NCI-H2081 treated with DMSO at 0.1 percent for 48 hours (cell line): Measurements from ENCODE around the gene ASTN1.

Source experiments
- DNase-seq: peaks from one replicate; lab custom pipeline; 2025; lab: John Stamatoyannopoulos, UW

The ASTN1 gene

GRCh38 chr1:176989754-176990153, 174.8 kb downstream of the ASTN1 start:
- no peak for DNase-seq

DNA sequence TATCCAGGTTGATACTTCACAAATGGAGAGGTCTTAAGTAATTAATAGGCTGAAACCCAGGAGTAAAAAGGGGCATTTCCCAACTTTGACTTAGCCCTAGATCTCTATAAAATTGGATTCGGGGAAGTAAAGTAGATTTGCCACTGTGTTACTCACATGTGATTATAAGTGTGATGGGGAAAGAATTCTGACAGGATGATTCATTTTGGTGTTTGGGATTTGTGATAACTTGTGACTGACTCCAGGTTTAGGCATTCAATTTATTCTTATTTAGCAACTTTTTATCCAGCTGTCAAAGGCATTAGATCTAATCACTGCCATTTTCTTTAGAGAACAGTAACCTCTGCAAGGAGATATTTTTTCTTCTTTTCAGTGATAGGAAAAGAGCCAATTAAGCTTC, 175.5 kb downstream of the ASTN1 start:
- DNase-seq: no peak

GRCh38 chr1:176987016-176987415, 177.5 kb downstream of the ASTN1 start:
- no peak for DNase-seq

- DNase-seq: no peak
Measured at GRCh38 chr1:176983731-176984130, 180.8 kb downstream of the ASTN1 start.

- DNase-seq: no peak
Measured at GRCh38 chr1:176976771-176977170, 187.7 kb downstream of the ASTN1 start.

DNA sequence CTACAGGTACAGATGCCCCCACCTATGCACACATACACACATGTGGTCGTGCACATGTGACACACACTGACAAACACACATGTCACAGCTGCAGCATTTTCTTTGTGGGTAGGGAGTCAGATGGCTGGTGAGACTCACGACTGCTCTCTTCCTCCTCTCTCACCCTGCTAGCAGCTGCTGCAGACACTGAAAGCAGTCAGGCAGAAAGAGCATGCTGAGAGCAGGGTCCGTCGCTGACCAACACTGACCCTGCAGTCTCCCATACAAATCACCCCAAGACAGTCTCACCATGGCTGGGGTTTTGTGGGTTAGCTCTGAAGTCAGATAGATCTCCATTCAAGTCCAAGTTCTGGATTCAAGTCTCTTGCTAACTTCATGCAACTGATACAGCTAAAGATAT, 188.3 kb downstream of the ASTN1 start:
- no peak for DNase-seq

- no peak for DNase-seq
Measured at GRCh38 chr1:176964687-176965086, 199.8 kb downstream of the ASTN1 start.

- no peak for DNase-seq
Measured at GRCh38 chr1:176963181-176963580, 201.3 kb downstream of the ASTN1 start.

- DNase-seq: no peak
Measured at GRCh38 chr1:176961678-176962077, 202.8 kb downstream of the ASTN1 start.

- DNase-seq: no peak
Measured at GRCh38 chr1:176959191-176959820, 205.2 kb downstream of the ASTN1 start.

- no peak for DNase-seq
Measured at GRCh38 chr1:176957603-176958002, 206.9 kb downstream of the ASTN1 start.

- no peak for DNase-seq
Measured at GRCh38 chr1:176954242-176954641, 210.3 kb downstream of the ASTN1 start.

GRCh38 chr1:176950736-176951324, 213.7 kb downstream of the ASTN1 start:
- no peak for DNase-seq

DNA sequence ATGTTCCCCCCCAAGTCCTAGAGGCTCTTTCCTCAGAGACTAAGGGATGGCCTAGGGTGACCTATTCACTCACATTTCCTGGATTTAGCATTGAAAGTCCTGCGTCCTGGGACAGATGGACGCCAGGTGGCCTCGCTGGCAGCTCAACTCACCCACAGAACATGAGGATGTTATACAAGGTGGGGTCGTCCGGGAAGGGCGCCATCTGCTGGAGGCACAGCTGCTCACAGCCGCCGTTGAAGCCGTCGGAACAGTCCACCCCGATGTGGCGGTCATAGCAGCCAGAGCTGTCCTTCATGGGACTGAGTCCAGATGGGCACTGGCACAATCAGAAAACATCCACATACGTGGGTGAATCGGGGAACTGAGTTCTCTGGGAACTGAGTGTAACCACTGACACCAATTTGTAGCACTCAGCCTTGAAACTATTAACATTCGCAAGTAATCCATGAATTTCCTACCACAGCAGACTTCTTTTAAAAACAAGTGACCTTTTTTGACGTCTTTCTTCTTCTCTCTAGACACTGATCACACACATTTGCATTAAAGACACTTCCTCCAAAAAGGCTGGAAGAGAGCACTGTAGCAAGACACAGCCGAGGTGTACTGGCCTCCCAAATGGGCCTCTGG, 215.4 kb downstream of the ASTN1 start:
- no peak for DNase-seq

DNA sequence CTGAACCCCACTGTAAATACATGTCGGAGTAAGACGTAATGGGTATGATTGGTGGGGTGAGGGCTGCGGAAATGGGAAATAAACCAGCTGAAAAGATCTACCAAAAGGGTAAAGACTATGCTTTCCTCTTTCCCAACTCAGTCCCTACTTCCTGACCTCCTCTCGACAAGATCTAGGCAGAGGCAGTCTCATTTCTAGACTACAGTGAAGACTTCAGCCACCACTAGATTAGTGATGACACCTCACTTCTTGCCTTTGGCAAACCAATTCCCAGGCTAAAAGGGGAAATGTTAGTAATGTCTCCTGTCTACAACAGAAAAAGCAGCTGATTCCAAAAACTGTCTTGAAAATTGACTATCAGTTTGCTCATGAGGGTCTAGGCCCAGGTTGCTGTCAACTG, 219.9 kb downstream of the ASTN1 start:
- DNase-seq: no peak

GRCh38 chr1:176943783-176944182, 220.7 kb downstream of the ASTN1 start:
- no peak for DNase-seq

DNA sequence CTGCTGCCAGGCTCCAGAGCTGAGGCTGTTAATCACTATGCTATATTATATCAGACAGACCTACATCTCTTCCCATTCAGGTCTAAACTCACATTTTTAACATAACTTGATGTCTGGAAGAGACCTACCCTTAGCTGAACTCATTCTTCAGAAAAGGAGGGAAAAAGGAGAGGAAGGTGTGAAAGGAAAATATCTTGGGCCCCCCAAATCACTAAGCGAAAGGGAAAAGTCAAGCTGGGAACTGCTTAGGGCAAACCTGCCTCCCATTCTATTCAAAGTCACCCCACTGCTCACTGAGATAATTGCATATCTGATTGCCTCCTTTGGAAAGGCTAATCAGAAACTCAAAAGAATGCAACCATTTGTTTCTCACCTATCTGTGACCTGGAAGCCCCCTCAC, 222.2 kb downstream of the ASTN1 start:
- no peak for DNase-seq

DNA sequence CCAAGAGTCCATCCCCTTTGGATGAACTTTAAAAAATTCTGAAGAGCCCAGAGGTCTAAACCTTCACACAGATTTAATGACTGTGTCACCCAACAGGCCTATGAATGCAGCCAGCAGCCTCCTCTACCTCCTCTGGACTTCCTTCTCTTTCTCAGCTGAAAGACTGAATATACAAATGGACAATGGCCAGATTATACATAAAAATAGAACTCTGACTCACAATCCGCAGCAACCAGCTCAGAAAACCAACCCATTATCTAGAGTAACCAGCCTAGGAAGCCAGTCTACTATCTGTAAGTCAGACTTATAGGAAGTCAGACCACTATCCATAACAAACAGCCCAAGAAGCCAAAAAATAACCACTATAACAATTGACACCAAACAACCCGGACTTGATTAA, 224.5 kb downstream of the ASTN1 start:
- DNase-seq: no peak

DNA sequence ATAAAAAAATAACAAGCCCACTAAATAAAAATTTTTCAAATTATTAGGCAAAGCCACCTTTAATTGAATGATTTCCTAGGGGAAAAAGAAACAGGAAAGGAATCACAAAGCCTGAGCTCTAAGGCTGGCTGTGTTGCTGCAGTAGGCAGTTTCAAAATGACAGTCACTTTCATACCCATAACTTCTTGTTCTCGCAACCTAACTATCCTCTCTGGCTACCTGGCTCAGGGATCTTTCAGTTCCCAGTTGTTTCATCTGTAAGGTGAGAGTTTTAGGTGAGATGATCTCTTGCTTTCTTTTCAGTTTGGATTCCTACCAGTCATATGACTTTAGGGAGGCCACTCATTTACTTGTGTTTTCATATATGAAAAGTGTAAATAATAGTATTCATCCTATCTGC, 226.1 kb downstream of the ASTN1 start:
- DNase-seq: no peak

GRCh38 chr1:176934370-176934769, 230.1 kb downstream of the ASTN1 start:
- DNase-seq: no peak

DNA sequence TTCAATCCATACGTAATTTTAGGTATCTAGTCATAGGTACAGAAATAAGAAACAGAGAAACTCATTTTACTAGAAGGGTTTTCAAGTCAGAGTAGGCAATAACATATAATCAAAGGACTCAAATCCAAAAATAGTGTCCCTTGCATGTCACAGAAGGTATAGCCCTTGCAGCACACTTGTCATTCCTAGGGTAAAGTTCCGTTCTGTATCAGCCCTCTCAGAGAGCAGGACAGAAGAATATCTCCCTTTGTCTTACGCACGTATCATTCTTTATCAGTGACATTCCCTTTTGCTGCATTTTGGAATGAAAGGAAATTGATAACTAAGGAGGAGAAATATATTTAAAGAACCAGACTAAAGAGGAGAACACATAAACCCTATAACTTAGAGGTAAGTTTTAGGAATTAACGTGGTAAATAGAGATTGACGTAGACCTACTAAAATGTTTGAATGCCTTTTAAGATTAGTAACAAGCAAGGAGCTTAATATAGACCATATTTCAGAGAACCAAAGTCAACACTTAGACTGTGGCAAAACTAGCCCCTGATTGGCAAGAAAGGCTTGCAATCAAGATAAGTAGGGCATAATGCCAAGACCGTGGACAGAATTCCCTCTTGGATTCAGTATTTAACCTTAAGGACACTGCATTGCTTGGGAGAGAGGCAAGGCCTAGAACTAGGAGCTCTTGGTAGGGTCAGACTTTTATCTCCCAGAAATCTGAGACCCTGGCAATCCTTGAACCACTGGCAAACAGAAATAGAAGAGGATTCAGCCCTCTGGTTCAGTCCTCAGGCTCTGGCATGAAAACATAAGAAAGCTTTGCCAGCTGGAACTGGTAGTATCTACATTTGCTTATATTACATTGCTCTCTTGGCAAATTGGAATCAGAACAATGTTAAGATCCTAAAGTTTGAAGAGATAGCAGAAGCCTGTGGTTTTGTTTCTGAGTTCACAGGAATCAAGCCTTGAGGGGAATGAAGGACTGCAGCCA, 232.1 kb downstream of the ASTN1 start:
- DNase-seq: no peak

DNA sequence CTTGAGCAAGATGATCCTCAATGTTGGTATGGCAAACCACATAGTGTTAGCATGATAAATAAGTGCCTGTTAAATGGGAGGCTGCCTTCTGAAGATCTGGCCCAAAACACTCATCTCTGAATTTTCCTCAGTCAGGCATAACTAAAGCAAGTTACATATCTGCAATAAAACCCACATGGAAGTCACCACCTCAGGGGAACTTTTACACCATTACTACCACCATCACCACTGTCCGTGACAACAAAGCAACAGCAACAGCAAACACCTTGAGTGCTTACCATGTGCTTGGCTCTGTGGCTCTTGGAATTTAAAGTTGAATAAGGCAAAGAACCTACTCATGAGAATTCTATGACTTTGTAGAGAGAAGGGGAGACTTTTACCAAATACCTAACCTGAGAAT, 233.0 kb downstream of the ASTN1 start:
- no peak for DNase-seq
